Panc1 (cell line): ENCODE measurements around the gene CREB5.

Experiments
- CTCF ChIP-seq: fragments of 450-650 bp; IDR thresholded peaks from 2 replicates; pipeline ENCODE4 v1.5.1; 2017; ENCODE audit warnings: mild to moderate bottlenecking
- SIN3A ChIP-seq: IDR thresholded peaks from 2 replicates; pipeline ENCODE4 v1.6.1; 2012; ENCODE audit warnings: low read depth, mild to moderate bottlenecking, low read length, moderate library complexity, borderline replicate concordance; ENCODE audit not compliant: insufficient read depth

- TF ChIP-seq CTCF: no peak
- no peak for TF ChIP-seq SIN3A
Measured at GRCh38 chr7:28745351-28745750, 333.0 kb downstream of the CREB5 start.
